GM23338 (cell line): ENCODE results near the gene CACNA1F.

Experiments
- CREB1 ChIP-seq: fragments of 250-450 bp; sonication (Bioruptor Pico); IDR thresholded peaks from 2 replicates; pipeline ENCODE4 v1.5.0; 2020; ENCODE audit warnings: low read depth, mild to moderate bottlenecking, moderate library complexity
- EZH2 ChIP-seq: fragments of 200-600 bp; sonication (generic); IDR thresholded peaks from one replicate; pipeline ENCODE4 v1.8.0; 2017; ENCODE audit warnings: antibody characterized with exemption, mild to moderate bottlenecking, low read depth; ENCODE audit not compliant: unreplicated experiment
- EZH2phosphoT487 ChIP-seq: fragments of 200-600 bp; sonication (generic); IDR thresholded peaks from one replicate; pipeline ENCODE4 v1.8.1; 2018; ENCODE audit warnings: antibody characterized with exemption; ENCODE audit not compliant: unreplicated experiment
- JUNB ChIP-seq: IDR thresholded peaks from one replicate; pipeline ENCODE4 v1.6.1; 2016; ENCODE audit warnings: antibody characterized with exemption; ENCODE audit not compliant: unreplicated experiment
- POLR2AphosphoS5 ChIP-seq: IDR thresholded peaks from 2 replicates; pipeline ENCODE4 v1.6.1; 2016; ENCODE audit warnings: antibody characterized with exemption, low read depth
- STAT1 ChIP-seq: IDR thresholded peaks from one replicate; pipeline ENCODE4 v1.6.1; 2016; ENCODE audit warnings: antibody characterized with exemption; ENCODE audit not compliant: unreplicated experiment
- TF ChIP-seq, protein P1 (sequence below), 2 experiments: fragments of 200-600 bp in 1 of 2; sonication (generic) in 1 of 2; conservative IDR thresholded peaks; 2 replicates each; pipeline versions ENCODE4 v1.5.1 to v1.6.1; 2016 to 2017; ENCODE audit warnings: antibody characterized with exemption in 2 of 2, low read depth in 2 of 2, mild to moderate bottlenecking in 2 of 2, moderate library complexity in 1 of 2
- TF ChIP-seq, protein P2 (sequence below): IDR thresholded peaks from one replicate; pipeline ENCODE4 v1.6.1; 2018; ENCODE audit warnings: antibody characterized with exemption; ENCODE audit not compliant: unreplicated experiment
- TF ChIP-seq, protein P3 (sequence below): IDR thresholded peaks from 2 replicates; pipeline ENCODE4 v1.6.1; 2016; ENCODE audit warnings: antibody characterized with exemption

DNA sequence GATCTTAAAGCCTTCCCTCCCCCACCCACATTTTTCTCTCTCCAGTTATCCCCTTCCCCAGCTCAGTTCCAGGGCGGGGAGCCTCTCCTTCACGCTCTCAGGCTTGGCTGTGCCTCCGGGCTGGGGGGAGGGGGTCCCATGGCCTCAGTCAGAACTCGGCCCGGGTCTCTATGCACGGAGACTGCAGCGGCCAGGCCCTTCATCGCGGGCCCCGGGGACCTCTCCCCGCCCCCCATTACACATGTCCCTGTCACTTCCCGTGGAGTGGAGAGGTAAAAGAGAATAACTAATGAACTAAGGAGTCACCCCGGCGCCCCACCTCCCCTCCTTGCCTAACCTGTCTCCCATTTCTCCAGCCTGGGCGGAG is 46.1 kb downstream of the CACNA1F start:
- TF ChIP-seq, protein P1, sequence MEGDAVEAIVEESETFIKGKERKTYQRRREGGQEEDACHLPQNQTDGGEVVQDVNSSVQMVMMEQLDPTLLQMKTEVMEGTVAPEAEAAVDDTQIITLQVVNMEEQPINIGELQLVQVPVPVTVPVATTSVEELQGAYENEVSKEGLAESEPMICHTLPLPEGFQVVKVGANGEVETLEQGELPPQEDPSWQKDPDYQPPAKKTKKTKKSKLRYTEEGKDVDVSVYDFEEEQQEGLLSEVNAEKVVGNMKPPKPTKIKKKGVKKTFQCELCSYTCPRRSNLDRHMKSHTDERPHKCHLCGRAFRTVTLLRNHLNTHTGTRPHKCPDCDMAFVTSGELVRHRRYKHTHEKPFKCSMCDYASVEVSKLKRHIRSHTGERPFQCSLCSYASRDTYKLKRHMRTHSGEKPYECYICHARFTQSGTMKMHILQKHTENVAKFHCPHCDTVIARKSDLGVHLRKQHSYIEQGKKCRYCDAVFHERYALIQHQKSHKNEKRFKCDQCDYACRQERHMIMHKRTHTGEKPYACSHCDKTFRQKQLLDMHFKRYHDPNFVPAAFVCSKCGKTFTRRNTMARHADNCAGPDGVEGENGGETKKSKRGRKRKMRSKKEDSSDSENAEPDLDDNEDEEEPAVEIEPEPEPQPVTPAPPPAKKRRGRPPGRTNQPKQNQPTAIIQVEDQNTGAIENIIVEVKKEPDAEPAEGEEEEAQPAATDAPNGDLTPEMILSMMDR (conservative IDR thresholded peaks at IDR 0.05; ENCODE audit: low read depth in 2 of 2) = no peak
- TF ChIP-seq, protein P2, sequence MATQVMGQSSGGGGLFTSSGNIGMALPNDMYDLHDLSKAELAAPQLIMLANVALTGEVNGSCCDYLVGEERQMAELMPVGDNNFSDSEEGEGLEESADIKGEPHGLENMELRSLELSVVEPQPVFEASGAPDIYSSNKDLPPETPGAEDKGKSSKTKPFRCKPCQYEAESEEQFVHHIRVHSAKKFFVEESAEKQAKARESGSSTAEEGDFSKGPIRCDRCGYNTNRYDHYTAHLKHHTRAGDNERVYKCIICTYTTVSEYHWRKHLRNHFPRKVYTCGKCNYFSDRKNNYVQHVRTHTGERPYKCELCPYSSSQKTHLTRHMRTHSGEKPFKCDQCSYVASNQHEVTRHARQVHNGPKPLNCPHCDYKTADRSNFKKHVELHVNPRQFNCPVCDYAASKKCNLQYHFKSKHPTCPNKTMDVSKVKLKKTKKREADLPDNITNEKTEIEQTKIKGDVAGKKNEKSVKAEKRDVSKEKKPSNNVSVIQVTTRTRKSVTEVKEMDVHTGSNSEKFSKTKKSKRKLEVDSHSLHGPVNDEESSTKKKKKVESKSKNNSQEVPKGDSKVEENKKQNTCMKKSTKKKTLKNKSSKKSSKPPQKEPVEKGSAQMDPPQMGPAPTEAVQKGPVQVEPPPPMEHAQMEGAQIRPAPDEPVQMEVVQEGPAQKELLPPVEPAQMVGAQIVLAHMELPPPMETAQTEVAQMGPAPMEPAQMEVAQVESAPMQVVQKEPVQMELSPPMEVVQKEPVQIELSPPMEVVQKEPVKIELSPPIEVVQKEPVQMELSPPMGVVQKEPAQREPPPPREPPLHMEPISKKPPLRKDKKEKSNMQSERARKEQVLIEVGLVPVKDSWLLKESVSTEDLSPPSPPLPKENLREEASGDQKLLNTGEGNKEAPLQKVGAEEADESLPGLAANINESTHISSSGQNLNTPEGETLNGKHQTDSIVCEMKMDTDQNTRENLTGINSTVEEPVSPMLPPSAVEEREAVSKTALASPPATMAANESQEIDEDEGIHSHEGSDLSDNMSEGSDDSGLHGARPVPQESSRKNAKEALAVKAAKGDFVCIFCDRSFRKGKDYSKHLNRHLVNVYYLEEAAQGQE = no peak
- TF ChIP-seq JUNB (no peak), EZH2phosphoT487 (no peak), POLR2AphosphoS5 (no peak), CREB1 (CRISPR knock-in tag) (no peak), EZH2 (no peak), STAT1 (no peak)
- TF ChIP-seq, protein P3, sequence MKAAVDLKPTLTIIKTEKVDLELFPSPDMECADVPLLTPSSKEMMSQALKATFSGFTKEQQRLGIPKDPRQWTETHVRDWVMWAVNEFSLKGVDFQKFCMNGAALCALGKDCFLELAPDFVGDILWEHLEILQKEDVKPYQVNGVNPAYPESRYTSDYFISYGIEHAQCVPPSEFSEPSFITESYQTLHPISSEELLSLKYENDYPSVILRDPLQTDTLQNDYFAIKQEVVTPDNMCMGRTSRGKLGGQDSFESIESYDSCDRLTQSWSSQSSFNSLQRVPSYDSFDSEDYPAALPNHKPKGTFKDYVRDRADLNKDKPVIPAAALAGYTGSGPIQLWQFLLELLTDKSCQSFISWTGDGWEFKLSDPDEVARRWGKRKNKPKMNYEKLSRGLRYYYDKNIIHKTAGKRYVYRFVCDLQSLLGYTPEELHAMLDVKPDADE = no peak
